ENCODE data around the gene ALOXE3.

ALOXE3 gene

DNA sequence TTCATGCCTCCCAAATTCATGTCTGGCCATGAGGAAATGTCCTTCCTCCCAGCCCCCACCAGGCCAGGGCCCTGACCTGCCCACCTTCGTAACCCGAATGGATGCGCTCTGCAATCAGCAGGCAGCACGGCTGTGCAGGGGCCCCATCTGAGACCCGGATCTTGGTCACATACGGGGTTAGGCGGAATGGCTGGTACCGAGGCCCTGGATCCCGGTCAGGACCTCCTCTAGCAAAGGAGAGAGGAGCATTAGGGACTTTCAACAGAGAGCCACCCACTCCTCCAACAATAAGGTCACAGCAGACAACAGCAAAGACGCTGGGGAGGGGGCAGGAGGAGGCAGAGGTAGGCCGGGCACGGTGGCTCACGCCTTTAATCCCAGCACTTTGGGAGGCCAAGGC is 30.2 kb upstream of the ALOXE3 start:
- TF ChIP-seq, protein P1, sequence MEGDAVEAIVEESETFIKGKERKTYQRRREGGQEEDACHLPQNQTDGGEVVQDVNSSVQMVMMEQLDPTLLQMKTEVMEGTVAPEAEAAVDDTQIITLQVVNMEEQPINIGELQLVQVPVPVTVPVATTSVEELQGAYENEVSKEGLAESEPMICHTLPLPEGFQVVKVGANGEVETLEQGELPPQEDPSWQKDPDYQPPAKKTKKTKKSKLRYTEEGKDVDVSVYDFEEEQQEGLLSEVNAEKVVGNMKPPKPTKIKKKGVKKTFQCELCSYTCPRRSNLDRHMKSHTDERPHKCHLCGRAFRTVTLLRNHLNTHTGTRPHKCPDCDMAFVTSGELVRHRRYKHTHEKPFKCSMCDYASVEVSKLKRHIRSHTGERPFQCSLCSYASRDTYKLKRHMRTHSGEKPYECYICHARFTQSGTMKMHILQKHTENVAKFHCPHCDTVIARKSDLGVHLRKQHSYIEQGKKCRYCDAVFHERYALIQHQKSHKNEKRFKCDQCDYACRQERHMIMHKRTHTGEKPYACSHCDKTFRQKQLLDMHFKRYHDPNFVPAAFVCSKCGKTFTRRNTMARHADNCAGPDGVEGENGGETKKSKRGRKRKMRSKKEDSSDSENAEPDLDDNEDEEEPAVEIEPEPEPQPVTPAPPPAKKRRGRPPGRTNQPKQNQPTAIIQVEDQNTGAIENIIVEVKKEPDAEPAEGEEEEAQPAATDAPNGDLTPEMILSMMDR (IDR thresholded peaks at IDR 0.05; ENCODE audit: low read depth, low read length), result no peak
- H3K4me3 ChIP-seq (ENCODE audit: low read depth, low read length), result no peak overlapping the region
- H3K27me3 ChIP-seq, result no peaks in the 10 kb centered on the region
- no peak for DNase-seq
- peaks cover 6% of the 10 kb centered on the region; the same call in 1 of the 2 replicates for H3K4me1 ChIP-seq
- H3K9me3 ChIP-seq, result no peaks in the 10 kb centered on the region
- H3K36me3 ChIP-seq, result peaks cover 24% of the 10 kb centered on the region

DNA sequence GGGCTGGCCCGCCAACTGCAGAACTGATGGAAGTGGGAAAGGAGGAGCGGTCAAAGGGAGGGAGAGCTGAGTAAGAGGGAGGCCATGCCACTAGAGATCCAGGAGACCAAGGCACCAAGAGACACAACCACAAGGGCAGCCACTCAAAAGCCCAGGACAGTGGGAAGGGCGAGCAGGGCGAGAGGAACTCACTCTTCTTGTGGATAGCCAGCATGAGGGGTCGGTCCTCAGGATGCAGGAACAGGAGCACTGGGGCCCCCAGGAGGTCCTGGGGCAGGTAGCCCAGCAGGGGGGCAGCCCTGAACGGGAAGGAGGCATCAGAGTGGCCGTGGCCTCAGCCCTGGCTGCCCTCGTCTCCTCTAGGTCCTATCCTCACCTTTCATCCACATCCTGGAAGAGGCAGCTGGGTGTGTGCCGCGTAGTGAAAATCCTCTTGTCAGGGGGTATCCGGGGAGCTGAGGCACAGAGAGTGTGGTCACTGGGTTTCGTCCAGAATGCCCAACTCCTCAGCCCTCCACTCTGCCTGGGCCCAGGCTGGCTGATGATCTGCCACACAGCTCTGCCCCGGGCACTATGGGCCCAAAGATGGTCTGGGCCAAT is 29.6 kb upstream of the ALOXE3 start:
- H3K27me3 ChIP-seq, result no peaks in the 10 kb centered on the region
- DNase-seq, result no peak
- peaks cover 3% of the 10 kb centered on the region; the same call in 1 of the 2 replicates for H3K4me1 ChIP-seq
- no peaks in the 10 kb centered on the region for H3K9me3 ChIP-seq
- H3K36me3 ChIP-seq, result peaks cover 24% of the 10 kb centered on the region
- TF ChIP-seq, protein P1 (IDR thresholded peaks at IDR 0.05; ENCODE audit: low read depth, low read length), result no peak
- no peak overlapping the region for H3K4me3 ChIP-seq (ENCODE audit: low read depth, low read length)

DNA sequence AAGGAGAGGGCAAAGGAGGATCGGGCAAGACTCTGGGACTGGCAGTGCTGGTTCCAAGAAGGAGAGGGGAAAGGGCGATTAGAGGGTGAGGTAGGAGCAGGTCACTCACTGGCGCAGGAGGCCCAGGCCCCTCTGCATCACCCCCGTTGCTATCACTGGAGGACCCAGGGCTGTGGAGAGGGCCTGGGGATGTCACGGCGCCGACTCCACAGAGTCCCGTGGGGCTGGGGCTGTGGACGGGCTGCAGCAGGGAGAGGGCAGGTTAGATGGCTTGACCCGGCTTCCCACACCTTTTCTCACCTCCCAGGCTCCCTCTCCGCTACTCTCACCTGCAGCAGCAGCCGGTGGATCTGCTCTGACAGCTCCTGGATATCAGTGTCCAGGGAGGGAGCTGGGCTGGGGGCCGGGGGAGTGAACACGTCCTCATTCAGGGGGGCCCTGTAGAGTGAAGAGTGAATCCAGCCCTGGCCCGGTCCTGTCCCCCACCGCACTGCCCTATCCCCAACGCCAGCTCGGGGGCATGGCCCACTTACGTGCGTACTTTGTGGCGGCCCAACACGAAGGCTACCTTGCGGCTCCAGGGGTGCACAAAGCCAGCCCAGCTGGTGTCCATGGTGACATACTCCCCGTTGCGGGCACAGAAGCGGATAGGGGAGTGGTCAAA is 29.0 kb upstream of the ALOXE3 start:
- Histone ChIP-seq H3K9me3 (no peaks in the 10 kb centered on the region), H3K4me3 (ENCODE audit: low read depth, low read length) (no peak overlapping the region), H3K27me3 (no peaks in the 10 kb centered on the region), H3K36me3 (peaks cover 24% of the 10 kb centered on the region), H3K4me1 (no peaks in the 10 kb centered on the region)
- TF ChIP-seq, protein P1 (IDR thresholded peaks at IDR 0.05; ENCODE audit: low read depth, low read length), result no peak
- DNase-seq, result no peak

DNA sequence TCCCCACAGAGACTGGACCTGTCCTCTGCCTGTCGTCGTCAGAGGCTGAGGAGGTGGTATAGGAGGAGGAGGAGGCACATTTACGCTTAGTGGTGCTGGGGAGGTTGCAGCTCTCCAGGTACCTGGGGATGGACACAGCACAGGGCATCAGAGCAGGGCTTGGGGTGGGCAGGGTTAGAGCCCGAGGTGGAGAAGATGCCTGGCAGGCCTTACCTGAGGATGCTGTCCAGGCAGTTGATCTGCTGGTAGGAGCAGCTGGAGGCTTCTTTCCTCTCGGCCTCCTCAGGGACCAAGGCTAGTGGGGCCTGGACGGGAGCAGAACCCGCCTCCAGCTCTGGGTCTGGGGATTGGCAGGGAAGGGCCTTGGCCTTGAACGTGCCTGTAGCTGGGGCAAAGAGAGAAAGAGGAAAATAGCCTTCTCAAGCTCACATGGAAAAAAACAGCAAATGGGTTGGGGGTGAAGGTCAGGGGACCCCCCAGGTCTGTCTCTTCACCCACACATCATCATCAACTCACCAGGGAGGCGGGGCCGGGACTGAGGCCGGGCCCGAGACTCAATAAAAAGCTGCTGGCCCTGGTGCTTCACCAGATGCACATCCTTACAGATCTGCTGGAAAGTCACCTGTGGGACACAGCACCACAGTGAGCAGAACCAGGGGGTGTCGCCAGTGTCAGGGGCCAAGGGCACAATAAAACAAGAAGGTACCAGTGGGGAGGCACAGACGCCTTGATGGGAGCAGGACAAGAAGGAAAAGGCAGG is 28.2 kb upstream of the ALOXE3 start:
- Histone ChIP-seq H3K36me3 (peaks cover 24% of the 10 kb centered on the region), H3K4me1 (no peaks in the 10 kb centered on the region), H3K4me3 (ENCODE audit: low read depth, low read length) (no peak overlapping the region), H3K27me3 (no peaks in the 10 kb centered on the region), H3K9me3 (no peaks in the 10 kb centered on the region)
- DNase-seq, result no peak
- TF ChIP-seq, protein P1 (IDR thresholded peaks at IDR 0.05; ENCODE audit: low read depth, low read length), result no peak

DNA sequence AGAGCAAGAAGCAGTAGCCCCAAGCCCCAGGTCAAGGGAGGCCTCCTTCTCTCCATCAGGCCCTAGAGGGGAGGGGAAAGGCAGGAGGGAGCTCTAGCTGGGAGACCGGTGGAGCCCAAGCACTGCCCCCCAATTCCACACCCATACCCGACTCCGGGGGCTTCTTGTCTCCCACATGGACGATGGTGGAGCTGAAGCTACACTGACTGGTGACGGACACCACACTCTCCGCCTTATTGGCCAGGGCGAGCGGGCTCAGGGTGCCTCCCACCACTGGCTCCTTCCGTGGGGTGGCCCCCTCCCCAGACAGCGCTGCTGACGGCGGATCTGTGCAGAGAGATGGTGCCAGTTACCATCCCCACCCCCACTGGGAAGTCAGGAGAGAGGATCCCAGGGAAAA is 27.5 kb upstream of the ALOXE3 start:
- no peak for DNase-seq
- H3K36me3 ChIP-seq, result peaks cover 24% of the 10 kb centered on the region
- TF ChIP-seq, protein P1 (IDR thresholded peaks at IDR 0.05; ENCODE audit: low read depth, low read length), result no peak
- no peaks in the 10 kb centered on the region for H3K27me3 ChIP-seq
- H3K4me3 ChIP-seq (ENCODE audit: low read depth, low read length), result no peak overlapping the region
- no peaks in the 10 kb centered on the region for H3K4me1 ChIP-seq
- no peaks in the 10 kb centered on the region for H3K9me3 ChIP-seq

Data from BE2C (cell line).